SU-DHL-6 (cell line): ENCODE measurements around the gene KIAA1586.

ENCODE experiments used
- H2AFZ ChIP-seq: fragments of 200-600 bp; sonication (generic); 2 replicates; pipeline ENCODE4 v1.6.1; 2014; ENCODE audit warnings: low read depth, mild to moderate bottlenecking, moderate library complexity, mixed read lengths, antibody characterized with exemption, low read length; ENCODE audit not compliant: severe bottlenecking
- H3F3A ChIP-seq: fragments of 200-600 bp; shearing (Covaris generic); 2 replicates; pipeline ENCODE4 v1.6.0; 2016; ENCODE audit warnings: antibody characterized with exemption, mild to moderate bottlenecking; ENCODE audit not compliant: insufficient read depth
- H3K27ac ChIP-seq: fragments of 200-600 bp; sonication (generic); 2 replicates; pipeline ENCODE4 v1.5.1; 2016; ENCODE audit warnings: low read depth, mild to moderate bottlenecking, low read length, moderate library complexity, mixed read lengths
- H3K27me3 ChIP-seq: fragments of 200-600 bp; sonication (generic), shearing (Covaris generic); 2 replicates; pipeline ENCODE4 v1.6.0; 2014; ENCODE audit warnings: mild to moderate bottlenecking, low read length
- H3K36me3 ChIP-seq: fragments of 200-600 bp; sonication (generic); 2 replicates; pipeline ENCODE4 v1.6.1; 2014; ENCODE audit warnings: mild to moderate bottlenecking, low read length, mixed read lengths
- H3K4me2 ChIP-seq: fragments of 300-600, 200-600 bp; shearing (Covaris generic), sonication (generic); 2 replicates; pipeline ENCODE4 v1.6.0; 2014; ENCODE audit warnings: low read length, low read depth, mild to moderate bottlenecking; ENCODE audit not compliant: poor library complexity, severe bottlenecking
- H3K4me3 ChIP-seq: fragments of 200-600 bp; sonication (generic); 2 replicates; pipeline ENCODE4 v1.5.1; 2014; ENCODE audit warnings: antibody characterized with exemption, low read length, mild to moderate bottlenecking, mixed read lengths; ENCODE audit not compliant: insufficient read depth, poor library complexity, severe bottlenecking
- H3K79me2 ChIP-seq: fragments of 200-600 bp; sonication (generic); 2 replicates; pipeline ENCODE4 v1.6.1; 2014; ENCODE audit warnings: mild to moderate bottlenecking, low read length, moderate library complexity; ENCODE audit not compliant: insufficient read depth
- H3K9ac ChIP-seq: fragments of 200-600 bp; sonication (generic); 2 replicates; pipeline ENCODE4 v1.7.0; 2014; ENCODE audit warnings: mild to moderate bottlenecking, low read length
- H3K9me2 ChIP-seq: fragments of 200-600 bp; sonication (generic); replicated peaks from 2 replicates; pipeline ENCODE4 v1.6.1; 2014; ENCODE audit warnings: low read length; ENCODE audit not compliant: insufficient read depth
- H3K9me3 ChIP-seq: fragments of 200-600 bp; sonication (generic); 2 replicates; pipeline ENCODE4 v1.6.1; 2014; ENCODE audit warnings: low read length, mixed read lengths; ENCODE audit not compliant: insufficient read depth
- H4K20me1 ChIP-seq: fragments of 200-600 bp; sonication (generic); 2 replicates; pipeline ENCODE4 v1.6.1; 2014; ENCODE audit warnings: low read depth, mild to moderate bottlenecking, antibody characterized with exemption, low read length, moderate library complexity, mixed read lengths
- CTCF ChIP-seq: fragments of 200-600 bp; sonication (generic); IDR thresholded peaks from one replicate; pipeline ENCODE4 v1.5.1; 2017; ENCODE audit warnings: antibody characterized with exemption, mild to moderate bottlenecking, low read length, moderate library complexity; ENCODE audit not compliant: insufficient read depth, poor library complexity, severe bottlenecking
- EZH2phosphoT487 ChIP-seq: fragments of 200-600 bp; sonication (generic), shearing (Covaris generic); conservative IDR thresholded peaks from 2 replicates; pipeline ENCODE4 v1.6.1; 2018; ENCODE audit warnings: mild to moderate bottlenecking, antibody characterized with exemption, low read length, moderate library complexity, mixed read lengths

KIAA1586 gene

GRCh38 chr6:57104336-57104735, 57.8 kb downstream of the KIAA1586 start:
- Histone ChIP-seq H3K4me2 (no peak overlapping the region), H3K4me3 (no peak overlapping the region)

More at GRCh38 chr6:57104336-57104735, 57.8 kb downstream of the KIAA1586 start:
- H3K36me3 ChIP-seq, result peaks cover 79% of the 10 kb centered on the region
- no peak for TF ChIP-seq EZH2phosphoT487
- TF ChIP-seq CTCF, result no peak
- H2AFZ ChIP-seq, result no peak overlapping the region
- H3K79me2 ChIP-seq, result peaks cover 94% of the 10 kb centered on the region
- no peaks in the 10 kb centered on the region for H3K9me2 ChIP-seq
- no peaks in the 10 kb centered on the region for H3K9me3 ChIP-seq
- H3K27me3 ChIP-seq, result no peaks in the 10 kb centered on the region
- peaks cover 57% of the 10 kb centered on the region for H4K20me1 ChIP-seq
- H3K27ac ChIP-seq, result no peak overlapping the region
- peaks cover 8% of the 10 kb centered on the region; the same call in 1 of the 2 replicates for H3F3A ChIP-seq
- no peak overlapping the region for H3K9ac ChIP-seq
